Measurements from ENCODE around the gene RBM18.

The RBM18 gene

GRCh38 chr9:122264360-122265148 is at the start of gene RBM18, which contains the start of gene MRRF:
Gene RBM18 (minus strand): TSS chr9:122264840. CDS start chr9:122261492, 3,348 bp downstream.
Gene MRRF (plus strand): TSS chr9:122264882. CDS start chr9:122270892, 6,010 bp downstream.
- no peak for TF ChIP-seq CTCF (conservative IDR thresholded peaks at IDR 0.05; ENCODE audit: control insufficient read depth, insufficient read depth, low read depth, low read length)
- peak within 1 kb of the TSS; percentile 83 for H3K4me3 ChIP-seq (ENCODE audit: control insufficient read depth, low read depth, low read length)
- peak; percentile 90 for DNase-seq (ENCODE audit: low read depth)

GRCh38 chr9:122314165-122314564 is 49.5 kb upstream of the RBM18 start:
- TF ChIP-seq CTCF (conservative IDR thresholded peaks at IDR 0.05; ENCODE audit: control insufficient read depth, insufficient read depth, low read depth, low read length), result no peak
- no peak for DNase-seq (ENCODE audit: low read depth)
- H3K4me3 ChIP-seq (ENCODE audit: control insufficient read depth, low read depth, low read length), result no peak overlapping the region

- no peak overlapping the region for H3K4me3 ChIP-seq (ENCODE audit: control insufficient read depth, low read depth, low read length)
- DNase-seq (ENCODE audit: low read depth), result no peak
- no peak for TF ChIP-seq CTCF (conservative IDR thresholded peaks at IDR 0.05; ENCODE audit: control insufficient read depth, insufficient read depth, low read depth, low read length)
Measured at GRCh38 chr9:122309861-122310260, 45.2 kb upstream of the RBM18 start.

- no peak overlapping the region for H3K4me3 ChIP-seq (ENCODE audit: control insufficient read depth, low read depth, low read length)
- no peak for DNase-seq (ENCODE audit: low read depth)
- TF ChIP-seq CTCF (conservative IDR thresholded peaks at IDR 0.05; ENCODE audit: control insufficient read depth, insufficient read depth, low read depth, low read length), result no peak
Measured at GRCh38 chr9:122307925-122308324, 43.3 kb upstream of the RBM18 start.

- DNase-seq (ENCODE audit: low read depth), result no peak
- no peak for TF ChIP-seq CTCF (conservative IDR thresholded peaks at IDR 0.05; ENCODE audit: control insufficient read depth, insufficient read depth, low read depth, low read length)
- no peak overlapping the region for H3K4me3 ChIP-seq (ENCODE audit: control insufficient read depth, low read depth, low read length)
Measured at GRCh38 chr9:122307061-122307460, 42.4 kb upstream of the RBM18 start.

GRCh38 chr9:122302237-122303093 is 37.8 kb upstream of the RBM18 start:
- no peak for DNase-seq (ENCODE audit: low read depth)
- no peak overlapping the region for H3K4me3 ChIP-seq (ENCODE audit: control insufficient read depth, low read depth, low read length)
- TF ChIP-seq CTCF (conservative IDR thresholded peaks at IDR 0.05; ENCODE audit: control insufficient read depth, insufficient read depth, low read depth, low read length), result no peak
